Activated naive CD8-positive, alpha-beta T cell (primary cell): ENCODE measurements around the gene SLC44A5.

ENCODE experiments used
- H3K27ac Mint-ChIP-seq: one replicate; pipeline ENCODE4 v1.8.0; 2021; ENCODE audit warnings: mixed read lengths
- H3K27me3 Mint-ChIP-seq: one replicate; pipeline ENCODE4 v1.8.0; 2021; ENCODE audit warnings: mixed read lengths
- H3K36me3 Mint-ChIP-seq: one replicate; pipeline ENCODE4 v1.8.0; 2021; ENCODE audit warnings: mixed read lengths
- H3K4me1 Mint-ChIP-seq: one replicate; pipeline ENCODE4 v1.8.0; 2021; ENCODE audit warnings: low read depth, mixed read lengths
- H3K4me3 Mint-ChIP-seq: one replicate; pipeline ENCODE4 v1.8.0; 2021; ENCODE audit warnings: mild to moderate bottlenecking, mixed read lengths
- H3K9me3 Mint-ChIP-seq: one replicate; pipeline ENCODE4 v1.8.0; 2021; ENCODE audit warnings: low read depth, mixed read lengths

Gene SLC44A5

DNA sequence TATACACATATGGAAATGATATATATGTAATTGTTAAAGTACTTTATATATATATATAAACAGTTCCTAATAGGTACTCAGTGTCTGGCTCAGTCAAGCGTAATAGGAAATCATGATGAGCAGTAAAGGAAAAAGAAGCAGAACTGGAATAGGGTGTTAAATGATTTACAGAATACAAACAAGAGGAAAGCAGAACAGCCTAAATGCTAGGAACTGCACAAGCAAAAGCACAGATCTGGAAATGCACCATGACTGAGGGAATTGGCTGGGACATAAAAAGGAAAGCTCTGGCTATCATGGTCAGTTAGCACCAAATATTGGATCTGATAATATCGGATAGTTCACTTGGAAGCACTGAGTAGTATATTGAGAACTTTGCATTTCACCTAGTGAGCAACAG lies 51.8 kb downstream of the SLC44A5 start:
- Mint-ChIP-seq H3K27ac (no peak overlapping the region), H3K36me3 (no peaks in the 10 kb centered on the region), H3K4me3 (no peak overlapping the region), H3K27me3 (no peaks in the 10 kb centered on the region), H3K4me1 (no peaks in the 10 kb centered on the region), H3K9me3 (no peaks in the 10 kb centered on the region)

DNA sequence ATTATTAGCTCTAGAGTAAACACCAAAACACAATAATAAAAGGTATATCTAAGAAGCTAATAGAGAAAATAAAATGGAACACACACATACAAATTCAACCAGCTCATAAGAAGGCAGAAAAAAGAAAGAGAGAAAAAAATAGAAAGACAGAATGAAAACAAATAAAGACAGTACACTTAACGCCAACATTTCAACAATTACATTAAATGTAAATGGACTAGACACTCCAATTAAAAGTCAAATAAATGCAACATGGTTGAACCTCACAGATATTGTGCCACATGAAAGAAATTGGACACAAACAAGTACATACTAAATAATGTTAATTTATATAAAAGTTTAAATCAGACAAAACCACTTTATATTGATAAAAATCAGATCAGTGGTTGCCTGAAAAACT lies 56.0 kb downstream of the SLC44A5 start:
- H3K27me3 Mint-ChIP-seq: no peaks in the 10 kb centered on the region
- H3K27ac Mint-ChIP-seq: no peak overlapping the region
- no peaks in the 10 kb centered on the region for H3K4me1 Mint-ChIP-seq
- H3K36me3 Mint-ChIP-seq: no peaks in the 10 kb centered on the region
- no peaks in the 10 kb centered on the region for H3K9me3 Mint-ChIP-seq
- no peak overlapping the region for H3K4me3 Mint-ChIP-seq

DNA sequence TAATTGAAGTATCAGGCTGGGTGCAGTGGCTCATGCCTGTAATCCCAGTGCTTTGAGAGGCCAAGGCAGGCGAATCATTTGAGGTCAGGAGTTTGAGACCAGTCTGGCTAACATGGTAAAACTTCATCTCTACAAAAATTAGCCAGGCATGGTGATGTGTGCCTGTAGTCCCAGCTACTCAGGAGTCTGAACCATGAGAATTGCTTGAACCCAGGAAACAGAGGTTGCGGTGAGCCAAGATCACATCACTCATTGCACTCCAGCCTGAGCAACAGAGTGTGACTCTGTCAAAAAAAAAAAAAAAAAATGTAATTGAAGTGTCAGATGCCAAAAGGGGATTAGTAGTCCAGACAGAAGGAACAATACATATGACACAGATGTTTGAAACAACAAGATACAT lies 56.7 kb downstream of the SLC44A5 start:
- Mint-ChIP-seq H3K4me1 (no peaks in the 10 kb centered on the region), H3K27ac (no peak overlapping the region), H3K4me3 (no peak overlapping the region), H3K27me3 (peaks cover 1% of the 10 kb centered on the region), H3K36me3 (no peaks in the 10 kb centered on the region), H3K9me3 (no peaks in the 10 kb centered on the region)

- no peaks in the 10 kb centered on the region for H3K4me1 Mint-ChIP-seq
- H3K27ac Mint-ChIP-seq: no peak overlapping the region
- no peak overlapping the region for H3K4me3 Mint-ChIP-seq
- H3K27me3 Mint-ChIP-seq: peaks cover 1% of the 10 kb centered on the region
- H3K36me3 Mint-ChIP-seq: no peaks in the 10 kb centered on the region
- H3K9me3 Mint-ChIP-seq: no peaks in the 10 kb centered on the region
Observed at GRCh38 chr1:75550559-75550958, 60.4 kb downstream of the SLC44A5 start.

GRCh38 chr1:75548721-75549480 lies 62.0 kb downstream of the SLC44A5 start:
- Mint-ChIP-seq H3K27me3 (peaks cover 6% of the 10 kb centered on the region), H3K4me3 (no peak overlapping the region), H3K36me3 (no peaks in the 10 kb centered on the region), H3K27ac (no peak overlapping the region), H3K9me3 (no peaks in the 10 kb centered on the region), H3K4me1 (no peaks in the 10 kb centered on the region)

- Mint-ChIP-seq H3K36me3 (no peaks in the 10 kb centered on the region), H3K27ac (no peak overlapping the region), H3K9me3 (no peaks in the 10 kb centered on the region), H3K4me1 (no peaks in the 10 kb centered on the region), H3K4me3 (no peak overlapping the region), H3K27me3 (peaks cover 5% of the 10 kb centered on the region)
Observed at GRCh38 chr1:75543705-75544104, 67.2 kb downstream of the SLC44A5 start.

- Mint-ChIP-seq H3K27me3 (peaks cover 5% of the 10 kb centered on the region), H3K27ac (no peak overlapping the region), H3K4me1 (no peaks in the 10 kb centered on the region), H3K4me3 (no peak overlapping the region), H3K36me3 (no peaks in the 10 kb centered on the region), H3K9me3 (no peaks in the 10 kb centered on the region)
Observed at GRCh38 chr1:75542818-75543570, 67.9 kb downstream of the SLC44A5 start.

- no peaks in the 10 kb centered on the region for H3K27me3 Mint-ChIP-seq
- no peaks in the 10 kb centered on the region for H3K36me3 Mint-ChIP-seq
- no peaks in the 10 kb centered on the region for H3K9me3 Mint-ChIP-seq
- H3K4me3 Mint-ChIP-seq: no peak overlapping the region
- H3K27ac Mint-ChIP-seq: no peak overlapping the region
- H3K4me1 Mint-ChIP-seq: no peaks in the 10 kb centered on the region
Observed at GRCh38 chr1:75539230-75540116, 71.4 kb downstream of the SLC44A5 start.

- H3K36me3 Mint-ChIP-seq: no peaks in the 10 kb centered on the region
- H3K27me3 Mint-ChIP-seq: no peaks in the 10 kb centered on the region
- H3K9me3 Mint-ChIP-seq: no peaks in the 10 kb centered on the region
- H3K4me3 Mint-ChIP-seq: no peak overlapping the region
- no peak overlapping the region for H3K27ac Mint-ChIP-seq
- H3K4me1 Mint-ChIP-seq: no peaks in the 10 kb centered on the region
Observed at GRCh38 chr1:75533085-75533484, 77.8 kb downstream of the SLC44A5 start.

DNA sequence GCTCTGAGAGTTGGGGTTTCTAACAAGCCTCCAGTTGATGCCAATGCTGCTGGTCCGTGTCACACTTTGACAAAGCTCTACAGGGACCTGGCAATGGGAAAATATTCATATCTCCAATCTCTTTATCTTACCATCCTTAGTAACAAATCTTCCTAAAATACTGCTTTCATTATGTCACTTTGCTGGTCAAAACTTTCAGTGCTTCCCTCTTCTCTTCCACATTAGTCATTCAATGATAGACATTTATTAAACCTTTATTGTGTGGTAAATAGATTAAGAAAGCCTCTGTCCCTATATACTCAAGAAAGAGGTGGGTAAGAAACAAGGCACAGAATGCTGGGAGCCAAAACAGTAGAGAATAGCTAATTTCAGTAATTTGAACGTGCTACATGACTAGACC lies 79.3 kb downstream of the SLC44A5 start:
- no peak overlapping the region for H3K4me3 Mint-ChIP-seq
- H3K27ac Mint-ChIP-seq: no peak overlapping the region
- H3K9me3 Mint-ChIP-seq: no peaks in the 10 kb centered on the region
- H3K36me3 Mint-ChIP-seq: no peaks in the 10 kb centered on the region
- H3K4me1 Mint-ChIP-seq: no peaks in the 10 kb centered on the region
- H3K27me3 Mint-ChIP-seq: no peaks in the 10 kb centered on the region

GRCh38 chr1:75529488-75529887 lies 81.4 kb downstream of the SLC44A5 start:
- Mint-ChIP-seq H3K36me3 (no peaks in the 10 kb centered on the region), H3K9me3 (no peaks in the 10 kb centered on the region), H3K27ac (no peak overlapping the region)

DNA sequence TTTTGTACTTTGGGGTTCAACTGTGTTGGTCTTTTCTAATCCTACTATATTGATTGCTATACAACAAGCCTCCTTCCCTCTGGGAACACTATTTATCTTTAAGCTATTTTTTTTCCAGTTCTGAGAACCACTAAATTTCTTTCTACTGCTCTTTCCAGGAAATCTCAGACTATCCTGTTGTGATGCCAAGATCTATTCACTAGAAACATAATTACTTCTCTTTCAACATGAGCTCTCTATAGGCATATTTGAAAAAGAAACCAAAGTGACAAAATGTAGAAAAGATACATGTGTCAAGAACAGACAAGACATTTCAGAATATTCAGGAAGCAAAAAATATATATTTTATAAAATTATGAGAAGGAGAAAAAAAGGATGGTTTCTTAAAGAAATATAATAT lies 82.9 kb downstream of the SLC44A5 start:
- no peaks in the 10 kb centered on the region for H3K9me3 Mint-ChIP-seq
- H3K4me3 Mint-ChIP-seq: no peak overlapping the region
- no peaks in the 10 kb centered on the region for H3K4me1 Mint-ChIP-seq
- no peak overlapping the region for H3K27ac Mint-ChIP-seq
- no peaks in the 10 kb centered on the region for H3K36me3 Mint-ChIP-seq
- peaks cover 2% of the 10 kb centered on the region for H3K27me3 Mint-ChIP-seq

More at GRCh38 chr1:75529488-75529887, 81.4 kb downstream of the SLC44A5 start:
- Mint-ChIP-seq H3K27me3 (peaks cover 1% of the 10 kb centered on the region), H3K4me3 (no peak overlapping the region), H3K4me1 (no peaks in the 10 kb centered on the region)

DNA sequence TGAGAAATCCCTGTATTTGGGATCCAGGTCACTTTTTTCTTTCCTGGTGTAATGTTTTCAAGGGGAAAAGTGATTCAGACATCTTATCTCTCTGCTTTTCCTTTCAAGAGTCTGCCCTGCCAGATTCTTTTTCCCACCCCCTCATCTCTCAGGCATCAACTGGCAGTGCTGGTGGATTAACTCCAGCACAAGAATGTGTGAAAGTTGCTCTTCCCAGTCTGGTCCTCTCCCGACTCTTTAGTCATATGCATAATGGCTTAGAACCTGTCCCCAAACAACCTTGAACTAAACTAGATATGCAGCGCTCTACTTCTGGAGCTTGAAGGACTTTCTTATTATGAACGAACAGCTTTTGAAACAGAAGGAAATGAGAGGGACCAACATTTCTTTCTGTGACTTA lies 88.5 kb downstream of the SLC44A5 start:
- Mint-ChIP-seq H3K27ac (no peak overlapping the region), H3K4me3 (no peak overlapping the region), H3K4me1 (no peaks in the 10 kb centered on the region), H3K9me3 (no peaks in the 10 kb centered on the region), H3K36me3 (no peaks in the 10 kb centered on the region), H3K27me3 (peaks cover 7% of the 10 kb centered on the region)

- Mint-ChIP-seq H3K27me3 (peaks cover 7% of the 10 kb centered on the region), H3K27ac (no peak overlapping the region), H3K36me3 (no peaks in the 10 kb centered on the region), H3K9me3 (no peaks in the 10 kb centered on the region), H3K4me3 (no peak overlapping the region), H3K4me1 (no peaks in the 10 kb centered on the region)
Observed at GRCh38 chr1:75521658-75522057, 89.3 kb downstream of the SLC44A5 start.
